Islet of Langerhans (tissue), 1 donor: ENCODE results near the gene STXBP4.

Experiments used
- FAIRE-seq: peaks from one replicate; lab custom pipeline; 2011; peaks lifted over from hg19 to GRCh38; lab: Jason Lieb, UNC

The STXBP4 gene

GRCh38 chr17:55174133-55174532 is 205.6 kb downstream of the STXBP4 start:
- no peak for FAIRE-seq

- no peak for FAIRE-seq
Measured at GRCh38 chr17:55175788-55176427, 207.3 kb downstream of the STXBP4 start.

GRCh38 chr17:55177159-55177854 is 208.7 kb downstream of the STXBP4 start:
- no peak for FAIRE-seq

DNA sequence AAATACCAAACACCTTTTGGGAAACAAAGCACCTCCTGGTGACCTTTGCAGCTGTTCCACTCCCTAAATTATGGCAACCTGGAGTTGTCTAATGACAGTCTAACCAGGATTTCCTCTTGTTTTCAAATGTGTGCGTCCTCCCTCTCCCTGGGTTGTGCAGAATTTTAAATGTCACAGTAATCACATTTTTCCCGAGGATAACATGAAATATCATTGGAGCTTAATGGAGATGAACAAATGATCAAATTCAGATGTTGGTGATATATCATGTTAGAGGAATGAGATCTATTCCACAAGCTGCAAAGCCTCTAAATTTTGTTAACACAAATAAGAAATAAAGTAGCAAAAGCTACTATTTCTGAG is 209.3 kb downstream of the STXBP4 start:
- FAIRE-seq, result no peak

GRCh38 chr17:55186937-55187770 is 218.6 kb downstream of the STXBP4 start:
- FAIRE-seq, result no peak

GRCh38 chr17:55190748-55191147 is 222.2 kb downstream of the STXBP4 start:
- FAIRE-seq, result peak; percentile 81

DNA sequence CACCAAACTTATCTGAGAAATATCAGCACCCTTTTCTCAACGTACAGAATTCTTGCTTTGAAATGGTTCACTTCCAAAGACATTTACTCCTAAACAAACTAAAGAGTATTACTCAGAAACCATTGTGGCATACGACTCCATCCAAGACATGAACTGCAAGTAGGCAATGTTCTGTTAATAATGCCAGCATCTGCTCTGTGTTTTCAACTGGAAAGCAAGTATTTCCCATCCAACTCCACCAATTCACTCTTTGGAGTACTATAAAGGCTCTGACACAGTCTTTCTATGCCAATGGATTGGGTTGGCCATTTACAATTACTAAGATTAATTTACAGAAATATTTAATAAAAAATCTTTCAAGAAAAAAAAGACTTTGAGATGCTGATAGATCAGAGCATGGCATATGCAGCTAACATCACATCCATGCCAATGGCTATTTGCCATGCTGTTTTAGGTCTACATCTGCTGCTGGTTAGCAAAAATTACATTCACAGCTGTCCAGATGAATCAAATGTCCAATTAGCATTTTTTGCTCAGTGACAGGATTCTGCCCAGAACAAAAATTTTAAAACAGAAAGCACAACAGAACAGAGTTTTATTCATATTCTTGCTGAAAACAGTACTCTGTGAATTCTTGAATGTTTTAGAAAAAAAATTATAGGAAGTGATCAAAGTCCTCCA is 230.3 kb downstream of the STXBP4 start:
- FAIRE-seq, result peak; percentile 73

DNA sequence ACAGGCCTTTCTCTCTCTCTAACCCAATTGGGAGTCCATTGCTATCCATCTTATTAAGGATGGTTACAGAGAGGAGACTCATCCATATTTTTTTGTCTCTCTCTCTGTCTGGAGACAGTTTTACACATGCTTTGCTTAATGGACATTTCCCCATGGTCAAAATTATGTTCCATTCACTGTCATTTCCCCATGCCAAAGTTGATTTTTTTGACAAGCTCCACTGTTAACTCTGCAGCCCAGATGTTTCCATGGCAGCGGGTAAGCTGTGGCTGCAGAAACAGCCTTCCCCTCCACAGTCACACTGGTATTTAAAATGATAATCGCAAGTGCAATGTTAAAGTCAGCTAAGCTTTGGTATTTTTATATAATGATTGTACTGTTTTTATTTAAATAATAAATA is 232.3 kb downstream of the STXBP4 start:
- no peak for FAIRE-seq

DNA sequence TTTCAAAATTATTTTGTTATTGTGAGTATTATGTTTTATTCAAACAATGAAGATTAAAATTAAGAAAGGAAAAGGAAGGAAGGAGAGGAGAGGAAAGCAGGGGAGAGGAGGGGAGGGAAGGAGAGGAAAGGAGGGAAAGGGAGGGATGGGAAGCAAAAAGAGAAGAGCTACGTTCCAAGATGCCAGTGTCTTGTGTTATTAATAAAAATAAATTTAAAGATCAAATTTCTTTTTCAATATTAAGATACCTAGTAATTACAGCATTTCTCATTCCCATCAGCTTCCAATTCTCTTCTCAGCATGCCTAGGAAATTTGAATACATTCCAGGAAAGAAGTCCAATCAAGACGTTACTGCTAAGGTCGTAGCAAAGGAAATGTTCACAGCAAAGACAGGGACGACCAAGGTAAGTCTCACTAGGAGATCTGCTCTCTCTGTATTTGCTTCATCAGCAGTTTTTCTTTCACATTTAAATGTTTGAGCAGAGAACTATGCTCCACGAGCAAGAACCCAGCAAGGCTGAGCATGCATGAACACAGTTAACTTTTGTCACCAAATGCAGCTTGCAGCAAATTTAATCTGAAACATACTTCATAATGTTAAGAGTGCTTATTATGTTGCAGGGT is 232.9 kb downstream of the STXBP4 start:
- peak; percentile 88 for FAIRE-seq

DNA sequence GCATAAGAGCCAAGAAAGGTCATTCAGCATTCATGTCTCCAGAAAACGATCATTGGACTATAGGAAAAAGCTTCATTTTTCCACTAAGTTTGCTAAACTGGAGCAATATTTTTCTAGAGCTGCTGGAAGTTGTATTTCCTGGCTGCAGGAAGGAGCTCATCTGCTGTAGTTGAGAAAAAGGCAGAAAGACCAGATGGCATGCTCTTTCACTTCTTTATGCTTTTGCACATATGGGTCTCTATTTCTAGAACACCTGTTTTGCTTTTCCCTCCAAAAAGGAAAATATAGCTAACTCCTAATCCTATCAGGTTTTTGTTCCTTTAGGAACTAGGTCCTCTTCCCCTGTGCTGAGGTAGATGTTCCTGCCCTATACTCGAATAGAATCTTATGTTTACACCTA is 234.3 kb downstream of the STXBP4 start:
- no peak for FAIRE-seq

DNA sequence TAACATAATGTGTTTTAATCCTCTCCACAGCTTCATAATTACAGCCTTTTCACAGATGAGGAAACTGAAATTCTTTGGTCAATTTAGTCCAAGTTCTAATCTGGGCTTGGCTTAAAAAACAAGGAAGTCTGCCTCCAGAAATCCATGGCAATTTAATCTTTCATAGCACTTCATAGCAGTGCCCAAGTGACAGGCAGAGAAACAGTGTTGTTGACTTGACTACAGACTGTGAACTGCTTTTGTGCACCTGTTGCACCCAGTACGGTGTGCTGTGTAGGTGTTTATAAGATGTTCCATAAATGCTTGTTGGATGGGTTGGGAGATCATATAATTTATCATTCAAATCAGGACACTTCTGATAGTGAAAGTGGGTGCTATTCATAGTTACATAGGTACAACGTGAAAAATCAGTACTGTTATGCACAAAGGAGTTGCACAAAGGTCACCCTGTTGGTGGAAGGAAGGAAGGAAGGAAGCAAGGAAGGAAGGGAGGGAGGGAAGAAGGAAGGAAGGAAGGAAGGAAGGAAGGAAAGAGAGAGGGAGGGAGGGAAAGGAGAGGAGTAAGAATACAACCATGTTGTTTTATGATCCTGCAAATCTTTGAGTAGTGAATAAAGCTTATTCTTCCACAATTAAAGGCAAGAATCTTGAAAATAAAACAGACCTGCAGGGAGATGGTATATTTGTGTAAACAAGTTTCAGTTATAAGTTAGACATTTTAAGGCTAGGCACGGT is 239.7 kb downstream of the STXBP4 start:
- FAIRE-seq, result no peak

DNA sequence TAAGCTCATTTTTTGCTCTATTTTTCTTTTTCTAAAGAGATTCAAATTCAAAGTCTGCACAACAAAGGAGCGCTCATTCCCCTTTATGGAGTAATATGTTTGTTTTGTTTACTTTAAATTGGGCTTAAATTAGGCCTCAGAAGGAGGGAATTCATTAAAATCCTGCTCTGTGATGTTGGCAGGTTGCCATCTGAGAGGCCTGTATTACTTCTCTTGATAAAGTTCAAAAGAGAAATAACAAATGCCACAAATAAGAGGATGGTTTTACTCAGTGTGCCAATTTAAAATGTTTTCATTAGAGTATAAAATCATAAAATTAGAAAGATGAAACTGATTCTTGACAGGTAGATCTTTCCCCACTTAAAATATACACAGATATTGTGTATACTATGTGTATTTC is 241.7 kb downstream of the STXBP4 start:
- FAIRE-seq, result no peak

GRCh38 chr17:55212880-55213279 is 244.3 kb downstream of the STXBP4 start:
- FAIRE-seq, result no peak

GRCh38 chr17:55215711-55216110 is 247.1 kb downstream of the STXBP4 start:
- FAIRE-seq, result no peak

GRCh38 chr17:55216888-55217287 is 248.3 kb downstream of the STXBP4 start:
- FAIRE-seq, result no peak

- FAIRE-seq, result no peak
Measured at GRCh38 chr17:55219459-55219858, 250.9 kb downstream of the STXBP4 start.

DNA sequence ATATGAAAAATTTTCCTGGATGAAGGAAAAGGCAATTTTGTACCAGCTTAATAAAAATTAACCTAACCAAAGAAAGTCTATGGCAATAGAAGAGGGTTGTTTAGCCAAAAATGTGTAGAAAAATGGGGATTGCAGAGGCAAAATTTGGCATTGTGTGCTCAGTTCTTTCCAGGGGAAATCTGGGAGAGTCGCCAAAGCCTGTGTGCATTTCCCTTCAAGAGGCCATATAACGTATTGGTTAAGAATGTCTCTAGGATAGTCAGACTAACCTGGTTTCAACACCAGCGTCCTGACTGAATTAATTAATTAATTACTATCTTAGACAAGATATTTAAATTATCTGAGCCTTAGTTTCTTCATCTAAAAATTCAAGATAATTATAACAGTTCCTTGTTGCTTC is 251.4 kb downstream of the STXBP4 start:
- FAIRE-seq, result no peak
